ENCODE measurements around the gene PAXIP1.

GRCh38 chr7:154910977-154911376, 91.9 kb downstream of the PAXIP1 start:
- no peak for TF ChIP-seq CTCF (conservative IDR thresholded peaks at IDR 0.05; ENCODE audit: low read depth, low read length)
- no peak for TF ChIP-seq EZH2 (IDR thresholded peaks at IDR 0.05; ENCODE audit: borderline replicate concordance, low read depth, low read length, poor library complexity, severe bottlenecking)
